Left ventricle myocardium inferior (tissue), 1 donor: ENCODE results near the gene CELSR2. TPM values are rescaled to one million over a fixed set of nuclear protein-coding genes. Genes with fewer than 3 reads are reported as not detected.

Experiments
- DNase-seq: peaks from one replicate; pipeline ENCODE4 v3.0.0-alpha.2; 2020
- H3K27ac ChIP-seq: fragments of 200-600 bp; replicated peaks from 2 replicates; pipeline ENCODE4 v1.8.0; 2021
- H3K27me3 ChIP-seq: fragments of 200-600 bp; 2 replicates; pipeline ENCODE4 v1.8.0; 2021; ENCODE audit warnings: low read depth
- H3K36me3 ChIP-seq: fragments of 200-600 bp; 2 replicates; pipeline ENCODE4 v1.8.0; 2021
- H3K4me1 ChIP-seq: fragments of 200-600 bp; 2 replicates; pipeline ENCODE4 v1.8.0; 2021
- H3K4me3 ChIP-seq: fragments of 200-600 bp; 2 replicates; pipeline ENCODE4 v1.8.0; 2021; ENCODE audit warnings: mild to moderate bottlenecking, moderate library complexity
- H3K9me3 ChIP-seq: fragments of 200-600 bp; replicated peaks from 2 replicates; pipeline ENCODE4 v1.8.0; 2021
- intact Hi-C: fragments of 100-400 bp; cut with micrococcal nuclease; formaldehyde crosslinking; loops from one replicate; pipeline ENCODE4 v1.11.0; 2022
- total RNA-seq: library from RNA; stranded (reverse); fragmentation: NEBNext Ultra II Directional; extraction: Animal tissue kit (Norgen Biotek cat#: 25700); gene quantifications from one replicate; pipeline ENCODE4 v1.2.1, GENCODE V29; 2021
- TF ChIP-seq, protein P1 (sequence below): fragments of 200-600 bp; IDR thresholded peaks from 2 replicates; pipeline ENCODE4 v1.8.0; 2021; ENCODE audit warnings: antibody characterized with exemption, mild to moderate bottlenecking, borderline replicate concordance
- donor health status: DM: no; HTN: yes; CAD: no; lungs with severe emphysema.

The CELSR2 gene
- total RNA-seq, 1 donor from 2014 or later = 4.2 TPM

DNA sequence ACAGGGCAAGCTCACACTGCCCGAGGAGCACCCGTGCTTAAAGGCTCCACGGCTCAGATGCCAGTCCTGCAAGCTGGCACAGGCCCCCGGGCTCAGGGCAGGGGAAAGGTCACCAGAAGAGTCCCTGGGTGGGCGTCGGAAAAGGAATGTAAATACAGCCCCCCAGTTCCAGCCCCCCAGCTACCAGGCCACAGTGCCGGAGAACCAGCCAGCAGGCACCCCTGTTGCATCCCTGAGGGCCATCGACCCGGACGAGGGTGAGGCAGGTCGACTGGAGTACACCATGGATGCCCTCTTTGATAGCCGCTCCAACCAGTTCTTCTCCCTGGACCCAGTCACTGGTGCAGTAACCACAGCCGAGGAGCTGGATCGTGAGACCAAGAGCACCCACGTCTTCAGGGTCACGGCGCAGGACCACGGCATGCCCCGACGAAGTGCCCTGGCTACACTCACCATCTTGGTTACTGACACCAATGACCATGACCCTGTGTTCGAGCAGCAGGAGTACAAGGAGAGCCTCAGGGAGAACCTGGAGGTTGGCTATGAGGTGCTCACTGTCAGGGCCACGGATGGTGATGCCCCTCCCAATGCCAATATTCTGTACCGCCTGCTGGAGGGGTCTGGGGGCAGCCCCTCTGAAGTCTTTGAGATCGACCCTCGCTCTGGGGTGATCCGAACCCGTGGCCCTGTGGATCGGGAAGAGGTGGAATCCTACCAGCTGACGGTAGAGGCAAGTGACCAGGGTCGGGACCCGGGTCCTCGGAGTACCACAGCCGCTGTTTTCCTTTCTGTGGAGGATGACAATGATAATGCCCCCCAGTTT, 1.3 kb downstream of the CELSR2 start:
- H3K36me3 ChIP-seq = no peaks in the 10 kb centered on the region
- TF ChIP-seq, protein P1, sequence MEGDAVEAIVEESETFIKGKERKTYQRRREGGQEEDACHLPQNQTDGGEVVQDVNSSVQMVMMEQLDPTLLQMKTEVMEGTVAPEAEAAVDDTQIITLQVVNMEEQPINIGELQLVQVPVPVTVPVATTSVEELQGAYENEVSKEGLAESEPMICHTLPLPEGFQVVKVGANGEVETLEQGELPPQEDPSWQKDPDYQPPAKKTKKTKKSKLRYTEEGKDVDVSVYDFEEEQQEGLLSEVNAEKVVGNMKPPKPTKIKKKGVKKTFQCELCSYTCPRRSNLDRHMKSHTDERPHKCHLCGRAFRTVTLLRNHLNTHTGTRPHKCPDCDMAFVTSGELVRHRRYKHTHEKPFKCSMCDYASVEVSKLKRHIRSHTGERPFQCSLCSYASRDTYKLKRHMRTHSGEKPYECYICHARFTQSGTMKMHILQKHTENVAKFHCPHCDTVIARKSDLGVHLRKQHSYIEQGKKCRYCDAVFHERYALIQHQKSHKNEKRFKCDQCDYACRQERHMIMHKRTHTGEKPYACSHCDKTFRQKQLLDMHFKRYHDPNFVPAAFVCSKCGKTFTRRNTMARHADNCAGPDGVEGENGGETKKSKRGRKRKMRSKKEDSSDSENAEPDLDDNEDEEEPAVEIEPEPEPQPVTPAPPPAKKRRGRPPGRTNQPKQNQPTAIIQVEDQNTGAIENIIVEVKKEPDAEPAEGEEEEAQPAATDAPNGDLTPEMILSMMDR = no peak
- no peaks in the 10 kb centered on the region for H3K9me3 ChIP-seq
- no peak overlapping the region for H3K27ac ChIP-seq
- H3K27me3 ChIP-seq = peaks cover 42% of the 10 kb centered on the region
- no peak for DNase-seq
- H3K4me3 ChIP-seq = peak overlapping the region; percentile 73
- H3K4me1 ChIP-seq = peaks cover 38% of the 10 kb centered on the region
- intact Hi-C loops = no loop called here

GRCh38 chr1:109251277-109252166, 2.2 kb downstream of the CELSR2 start:
- Histone ChIP-seq H3K4me3 (no peak overlapping the region), H3K27me3 (peaks cover 36% of the 10 kb centered on the region), H3K9me3 (no peaks in the 10 kb centered on the region), H3K36me3 (no peaks in the 10 kb centered on the region), H3K4me1 (peaks cover 38% of the 10 kb centered on the region), H3K27ac (no peak overlapping the region)
- intact Hi-C loops = no loop called here
- DNase-seq = no peak
- TF ChIP-seq, protein P1 = no peak

DNA sequence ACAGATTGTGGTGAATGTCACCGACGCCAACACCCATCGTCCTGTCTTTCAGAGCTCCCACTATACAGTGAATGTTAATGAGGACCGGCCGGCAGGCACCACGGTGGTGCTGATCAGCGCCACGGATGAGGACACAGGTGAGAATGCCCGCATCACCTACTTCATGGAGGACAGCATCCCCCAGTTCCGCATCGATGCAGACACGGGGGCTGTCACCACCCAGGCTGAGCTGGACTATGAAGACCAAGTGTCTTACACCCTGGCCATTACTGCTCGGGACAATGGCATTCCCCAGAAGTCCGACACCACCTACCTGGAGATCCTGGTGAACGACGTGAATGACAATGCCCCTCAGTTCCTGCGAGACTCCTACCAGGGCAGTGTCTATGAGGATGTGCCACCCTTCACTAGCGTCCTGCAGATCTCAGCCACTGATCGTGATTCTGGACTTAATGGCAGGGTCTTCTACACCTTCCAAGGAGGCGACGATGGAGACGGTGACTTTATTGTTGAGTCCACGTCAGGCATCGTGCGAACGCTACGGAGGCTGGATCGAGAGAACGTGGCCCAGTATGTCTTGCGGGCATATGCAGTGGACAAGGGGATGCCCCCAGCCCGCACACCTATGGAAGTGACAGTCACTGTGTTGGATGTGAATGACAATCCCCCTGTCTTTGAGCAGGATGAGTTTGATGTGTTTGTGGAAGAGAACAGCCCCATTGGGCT, 3.0 kb downstream of the CELSR2 start:
- H3K9me3 ChIP-seq = no peaks in the 10 kb centered on the region
- H3K4me3 ChIP-seq = no peak overlapping the region
- TF ChIP-seq, protein P1 = no peak
- H3K36me3 ChIP-seq = no peaks in the 10 kb centered on the region
- peaks cover 38% of the 10 kb centered on the region for H3K4me1 ChIP-seq
- no peak for DNase-seq
- intact Hi-C loops = no loop called here
- H3K27me3 ChIP-seq = peaks cover 29% of the 10 kb centered on the region
- no peak overlapping the region for H3K27ac ChIP-seq

- Histone ChIP-seq H3K27ac (peak overlapping the region; percentile 79), H3K27me3 (peaks cover 22% of the 10 kb centered on the region), H3K9me3 (no peaks in the 10 kb centered on the region), H3K4me1 (peaks cover 38% of the 10 kb centered on the region), H3K4me3 (peak overlapping the region; percentile 9), H3K36me3 (no peaks in the 10 kb centered on the region)
- intact Hi-C loops = no loop called here
- TF ChIP-seq, protein P1 = no peak
- DNase-seq = no peak
These were observed 3.8 kb downstream of the CELSR2 start for GRCh38 chr1:109252893-109253802.
